OCI-LY3 (cell line): ENCODE results near the gene KCNQ1.

Experiments used
- H2AFZ ChIP-seq: fragments of 200-600, 300-600 bp; shearing (Covaris generic); 2 replicates; pipeline ENCODE4 v1.6.0; 2014; ENCODE audit warnings: antibody characterized with exemption, low read depth, low read length
- H3K27ac ChIP-seq: fragments of 200-600, 300-600 bp; sonication (generic); 2 replicates; pipeline ENCODE4 v1.5.1; 2014; ENCODE audit warnings: mild to moderate bottlenecking, low read length, moderate library complexity, mixed read lengths
- H3K27me3 ChIP-seq: fragments of 200-600, 300-600 bp; sonication (generic); 2 replicates; pipeline ENCODE4 v1.6.1; 2014; ENCODE audit warnings: low read depth, low read length, mixed read lengths
- H3K36me3 ChIP-seq: fragments of 200-600, 300-600 bp; sonication (generic); replicated peaks from 2 replicates; pipeline ENCODE3; 2014; ENCODE audit warnings: low read depth, low read length, mixed read lengths
- H3K4me1 ChIP-seq: fragments of 300-600, 200-600 bp; sonication (generic); 2 replicates; pipeline ENCODE4 v1.6.1; 2014; ENCODE audit warnings: low read length, mixed read lengths
- H3K4me2 ChIP-seq: fragments of 200-600, 300-600 bp; sonication (generic); 2 replicates; pipeline ENCODE4 v1.6.1; 2014; ENCODE audit warnings: low read length, mixed read lengths
- H3K4me3 ChIP-seq: fragments of 300-600, 200-600 bp; sonication (generic); 2 replicates; pipeline ENCODE4 v1.5.1; 2014; ENCODE audit warnings: antibody characterized with exemption, mild to moderate bottlenecking, low read length, moderate library complexity
- H3K79me2 ChIP-seq: fragments of 300-600, 200-600 bp; shearing (Covaris generic); 2 replicates; pipeline ENCODE4 v1.6.1; 2014; ENCODE audit warnings: mild to moderate bottlenecking, low read length, mixed read lengths
- H3K9ac ChIP-seq: fragments of 300-600, 200-600 bp; shearing (Covaris generic); 2 replicates; pipeline ENCODE4 v1.6.0; 2014; ENCODE audit warnings: mild to moderate bottlenecking, low read length, moderate library complexity
- H3K9me3 ChIP-seq: fragments of 200-600, 300-600 bp; shearing (Covaris generic); 2 replicates; pipeline ENCODE4 v1.6.1; 2014; ENCODE audit warnings: low read length, mixed read lengths; ENCODE audit not compliant: insufficient read depth
- H4K20me1 ChIP-seq: fragments of 200-600, 300-600 bp; sonication (generic); 2 replicates; pipeline ENCODE4 v1.6.1; 2016; ENCODE audit warnings: low read length, mixed read lengths; ENCODE audit not compliant: insufficient read depth
- EZH2phosphoT487 ChIP-seq: fragments of 200-600 bp; shearing (Covaris generic); IDR thresholded peaks from 2 replicates; pipeline ENCODE4 v1.6.1; 2018; ENCODE audit warnings: antibody characterized with exemption, mixed run types, low read depth
- TF ChIP-seq, protein P1 (sequence below): fragments of 200-600, 300-600 bp; sonication (generic); IDR thresholded peaks from 2 replicates; pipeline ENCODE4 v1.5.1; 2014; ENCODE audit warnings: antibody characterized with exemption, low read length, low read depth

Gene KCNQ1

DNA sequence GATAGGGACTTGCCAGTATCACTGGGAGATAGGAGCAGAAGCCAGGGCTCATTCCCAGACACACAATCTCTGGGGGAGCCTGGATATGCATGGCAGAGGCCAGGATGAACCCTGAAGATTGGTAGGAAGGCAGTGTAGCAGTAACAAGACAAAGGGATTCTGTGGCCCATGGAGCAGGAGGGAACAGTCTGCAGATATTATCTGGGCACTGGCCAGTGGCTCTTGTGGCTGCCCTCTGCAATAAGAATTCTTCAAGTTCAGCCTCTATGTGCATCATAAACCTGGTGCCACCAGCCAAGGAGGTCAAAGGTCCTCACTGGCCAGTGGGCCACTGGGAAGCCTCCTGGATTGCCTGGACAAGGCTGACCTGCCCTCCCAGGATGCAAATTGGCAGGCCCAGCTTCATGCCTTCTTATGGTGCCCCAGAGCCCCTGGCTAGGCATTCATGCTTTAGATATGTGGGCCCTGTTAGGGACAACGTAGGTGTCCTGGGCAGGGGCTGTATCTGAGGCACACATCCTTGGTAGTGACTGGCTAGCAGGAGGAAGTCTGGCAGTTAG, 225.8 kb downstream of the KCNQ1 start:
- H3K27me3 ChIP-seq = no peaks in the 10 kb centered on the region
- H3K27ac ChIP-seq = no peak overlapping the region
- TF ChIP-seq EZH2phosphoT487 = no peak
- TF ChIP-seq, protein P1, sequence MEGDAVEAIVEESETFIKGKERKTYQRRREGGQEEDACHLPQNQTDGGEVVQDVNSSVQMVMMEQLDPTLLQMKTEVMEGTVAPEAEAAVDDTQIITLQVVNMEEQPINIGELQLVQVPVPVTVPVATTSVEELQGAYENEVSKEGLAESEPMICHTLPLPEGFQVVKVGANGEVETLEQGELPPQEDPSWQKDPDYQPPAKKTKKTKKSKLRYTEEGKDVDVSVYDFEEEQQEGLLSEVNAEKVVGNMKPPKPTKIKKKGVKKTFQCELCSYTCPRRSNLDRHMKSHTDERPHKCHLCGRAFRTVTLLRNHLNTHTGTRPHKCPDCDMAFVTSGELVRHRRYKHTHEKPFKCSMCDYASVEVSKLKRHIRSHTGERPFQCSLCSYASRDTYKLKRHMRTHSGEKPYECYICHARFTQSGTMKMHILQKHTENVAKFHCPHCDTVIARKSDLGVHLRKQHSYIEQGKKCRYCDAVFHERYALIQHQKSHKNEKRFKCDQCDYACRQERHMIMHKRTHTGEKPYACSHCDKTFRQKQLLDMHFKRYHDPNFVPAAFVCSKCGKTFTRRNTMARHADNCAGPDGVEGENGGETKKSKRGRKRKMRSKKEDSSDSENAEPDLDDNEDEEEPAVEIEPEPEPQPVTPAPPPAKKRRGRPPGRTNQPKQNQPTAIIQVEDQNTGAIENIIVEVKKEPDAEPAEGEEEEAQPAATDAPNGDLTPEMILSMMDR = no peak
- H3K9ac ChIP-seq = no peak overlapping the region
- no peak overlapping the region for H2AFZ ChIP-seq
- H3K79me2 ChIP-seq = peaks cover 16% of the 10 kb centered on the region; the same call in 1 of the 2 replicates
- H3K4me1 ChIP-seq = no peaks in the 10 kb centered on the region
- H3K36me3 ChIP-seq = no peaks in the 10 kb centered on the region
- peaks cover 35% of the 10 kb centered on the region for H4K20me1 ChIP-seq
- H3K4me3 ChIP-seq = no peak overlapping the region
- no peaks in the 10 kb centered on the region for H3K9me3 ChIP-seq
- H3K4me2 ChIP-seq = no peak overlapping the region

DNA sequence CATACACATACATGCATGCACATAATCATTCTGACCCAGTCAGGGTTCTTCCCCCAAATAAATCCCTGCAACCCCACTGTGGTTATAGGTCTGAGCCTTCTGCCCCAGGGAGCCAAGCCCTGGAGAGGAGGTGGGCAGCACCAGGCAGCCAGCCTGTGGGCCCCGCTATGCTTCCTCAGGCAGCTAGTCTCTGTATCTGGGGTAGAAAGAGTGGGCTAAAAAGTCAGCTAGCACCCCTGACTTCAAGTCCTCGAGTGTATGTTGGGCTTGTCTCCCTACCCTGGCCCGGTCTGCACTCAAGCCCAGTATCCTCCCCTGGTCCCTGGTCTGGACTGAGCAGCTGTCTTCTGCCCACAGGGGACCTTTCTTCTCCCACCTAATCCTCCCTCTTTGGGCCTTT, 226.9 kb downstream of the KCNQ1 start:
- H3K4me1 ChIP-seq = peaks cover 8% of the 10 kb centered on the region
- H3K4me2 ChIP-seq = no peak overlapping the region
- H2AFZ ChIP-seq = no peak overlapping the region
- H3K9me3 ChIP-seq = no peaks in the 10 kb centered on the region
- no peak overlapping the region for H3K9ac ChIP-seq
- H4K20me1 ChIP-seq = peaks cover 46% of the 10 kb centered on the region
- no peaks in the 10 kb centered on the region for H3K36me3 ChIP-seq
- TF ChIP-seq, protein P1 = no peak
- TF ChIP-seq EZH2phosphoT487 = no peak
- no peak overlapping the region for H3K4me3 ChIP-seq
- H3K27ac ChIP-seq = no peak overlapping the region
- no peaks in the 10 kb centered on the region for H3K27me3 ChIP-seq
- peaks cover 27% of the 10 kb centered on the region for H3K79me2 ChIP-seq

DNA sequence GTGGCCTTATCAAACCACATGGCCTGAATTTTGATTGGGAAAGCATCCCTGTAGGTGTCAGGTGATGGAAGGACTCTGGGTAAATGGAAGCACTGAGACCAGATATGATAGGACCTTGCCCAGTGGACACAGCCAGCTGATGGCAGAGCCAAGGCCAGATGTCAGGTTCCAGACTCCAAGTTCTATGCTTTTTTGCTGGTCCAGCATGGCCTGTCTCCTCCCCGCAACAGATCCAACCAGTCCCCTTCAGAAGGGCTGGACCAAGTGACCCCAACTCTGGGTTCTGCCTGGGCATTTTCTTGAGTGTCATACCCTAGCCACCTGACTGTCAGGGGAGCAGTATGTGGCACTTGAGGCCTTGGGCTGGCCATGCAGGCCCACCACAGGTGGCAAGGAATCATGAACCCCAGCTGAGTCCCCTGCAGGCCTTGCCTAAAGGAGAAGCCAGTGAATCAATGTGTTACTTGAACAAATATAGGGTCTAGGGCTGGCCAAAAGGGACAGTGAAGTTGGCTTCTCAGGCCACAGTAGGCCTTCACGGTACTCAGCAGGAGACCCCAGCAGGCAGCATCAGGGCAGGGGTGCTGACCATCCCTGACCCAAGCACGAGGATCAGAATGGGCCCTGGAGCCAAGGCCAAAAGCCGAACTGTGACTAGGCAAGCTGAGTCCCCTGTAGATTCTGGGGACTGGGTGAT, 227.9 kb downstream of the KCNQ1 start:
- H3K9me3 ChIP-seq = no peaks in the 10 kb centered on the region
- H3K79me2 ChIP-seq = peaks cover 30% of the 10 kb centered on the region
- H3K9ac ChIP-seq = no peak overlapping the region
- TF ChIP-seq, protein P1 = no peak
- no peak for TF ChIP-seq EZH2phosphoT487
- H3K27me3 ChIP-seq = no peaks in the 10 kb centered on the region
- H3K27ac ChIP-seq = no peak overlapping the region
- H3K36me3 ChIP-seq = no peaks in the 10 kb centered on the region
- no peak overlapping the region for H3K4me2 ChIP-seq
- H2AFZ ChIP-seq = no peak overlapping the region
- H3K4me3 ChIP-seq = no peak overlapping the region
- H3K4me1 ChIP-seq = peaks cover 17% of the 10 kb centered on the region
- peaks cover 56% of the 10 kb centered on the region for H4K20me1 ChIP-seq

DNA sequence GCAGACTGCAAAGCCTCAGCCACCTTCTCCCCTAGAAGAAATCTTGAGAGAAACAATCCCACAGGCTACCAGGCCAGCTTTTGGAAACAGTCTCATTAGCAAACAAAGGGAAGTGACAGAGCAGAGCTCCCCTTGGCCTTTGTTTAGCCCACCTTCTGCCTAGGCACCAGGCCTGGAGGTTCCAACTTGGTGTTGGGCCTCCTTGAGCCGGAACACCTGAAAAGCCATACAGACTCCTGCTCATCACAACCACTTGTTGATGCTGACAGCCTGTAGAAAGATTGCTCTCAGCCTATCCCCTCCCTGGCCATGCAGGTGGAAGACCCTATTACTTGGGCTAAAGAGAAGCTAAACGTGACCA, 228.4 kb downstream of the KCNQ1 start:
- no peaks in the 10 kb centered on the region for H3K27me3 ChIP-seq
- H3K4me2 ChIP-seq = no peak overlapping the region
- H3K4me1 ChIP-seq = peaks cover 22% of the 10 kb centered on the region
- H3K9me3 ChIP-seq = no peaks in the 10 kb centered on the region
- H4K20me1 ChIP-seq = peaks cover 53% of the 10 kb centered on the region
- H3K4me3 ChIP-seq = no peak overlapping the region
- H3K36me3 ChIP-seq = no peaks in the 10 kb centered on the region
- H2AFZ ChIP-seq = no peak overlapping the region
- no peak for TF ChIP-seq EZH2phosphoT487
- TF ChIP-seq, protein P1 = no peak
- peaks cover 30% of the 10 kb centered on the region for H3K79me2 ChIP-seq
- no peak overlapping the region for H3K9ac ChIP-seq
- no peak overlapping the region for H3K27ac ChIP-seq
